Pancreas (tissue), 10 donors: ENCODE data around the gene EDNRA. TPM values are rescaled to one million over a fixed set of nuclear protein-coding genes. Genes with fewer than 3 reads are reported as not detected.

Source experiments
- ATAC-seq, 4 donors: fragments of 200-7000 bp; cut with Tn5 transposase; one replicate each; pipeline versions ENCODE4 v1.8.0 to v1.9.1; 2020; ENCODE audit warnings: mild to moderate bottlenecking in 4 of 4, moderate library complexity in 4 of 4
- DNase-seq, 6 donors: peaks; one replicate each; pipeline ENCODE4 v3.0.0-alpha.2; 2020
- FAIRE-seq: peaks from 2 replicates; lab custom pipeline; 2012; peaks lifted over from hg19 to GRCh38; lab: Jason Lieb, UNC
- H3K27ac ChIP-seq, 4 donors: fragments of 200-600 bp; sonication (generic); 1 replicate in 3 of 4; 2 replicates in 1 of 4; pipeline versions ENCODE4 v1.5.0 to v1.8.0; 2020
- H3K27me3 ChIP-seq, 4 donors: fragments of 200-600 bp; one replicate each; pipeline ENCODE4 v1.8.0; 2021
- H3K36me3 ChIP-seq, 3 donors: fragments of 200-600 bp; sonication (generic) in 1 of 3; one replicate each; pipeline versions ENCODE4 v1.5.0 to v1.8.0; 2020 to 2021
- H3K4me1 ChIP-seq, 3 donors: fragments of 200-600 bp; one replicate each; pipeline ENCODE4 v1.8.0; 2021
- H3K4me3 ChIP-seq, 4 donors: fragments of 200-600 bp; sonication (generic) in 2 of 4; one replicate each; pipeline versions ENCODE4 v1.5.0 to v1.8.0; 2020 to 2021
- H3K9me3 ChIP-seq, 4 donors: fragments of 200-600 bp; one replicate each; pipeline ENCODE4 v1.8.0; 2021
- CTCF ChIP-seq, 4 donors: fragments of 200-600 bp; sonication (generic) in 3 of 4; IDR thresholded peaks; one replicate each; pipeline versions ENCODE4 v1.5.0 to v1.8.0; 2021; ENCODE audit warnings: antibody characterized with exemption in 4 of 4
- WGBS, 2 donors: extraction: QIAGEN DNeasy Blood & Tissue Kit; methylation state at CpG; one replicate each; pipeline ENCODE4 v1.1.7; 2013; 5-methylcytosine and 5-hydroxymethylcytosine counted together
- intact Hi-C, 3 donors: fragments of 100-400 bp; cut with DNase I; formaldehyde crosslinking; loops; one replicate each; pipeline versions ENCODE4 v1.11.1 to v1.14.2; 2022
- polyA plus RNA-seq, 2 donors: library from polyadenylated mRNA; stranded (reverse); fragments of 200-250 nt; gene quantifications; one replicate each; pipeline ENCODE4 v1.2.3, GENCODE V29; 2013
- total RNA-seq, 6 donors: library from RNA; stranded (reverse); fragmentation: NEBNext Ultra II Directional in 4 of 6; extraction: Animal tissue kit (Norgen Biotek cat#: 25700) in 4 of 6; gene quantifications; one replicate each; pipeline versions ENCODE4 v1.2.1 to v1.2.4, GENCODE V29; 2021 to 2023
- donor health status: healthy with polysubstance abuse.
- donor health status: DM: no; HTN: no; CAD: no; lungs with moderate emphysema.
- donor health status: DM: no; HTN: no; CAD: no.
- donor health status: control.
- donor health status: control.
- donor health status: Bipolar disorder and iron deficiency.
- donor health status: DM: yes; HTN: yes; CAD: no.
- donor health status: DM: no; HTN: no; CAD: no.
- donor health status: DM: no; HTN: no; CAD: no.
- donor health status: DM: yes; HTN: yes; CAD: no.

Gene EDNRA
- total and polyA plus RNA-seq, 8 donors: 0.23 to 4.6 (median 0.53) TPM

GRCh38 chr4:147547314-147548056, 66.6 kb downstream of the EDNRA start:
- Histone ChIP-seq H3K4me1 (no peaks in the 10 kb centered on the region), H3K27me3 (no peaks in the 10 kb centered on the region), H3K36me3 (no peaks in the 10 kb centered on the region), H3K27ac (no peak overlapping the region), H3K9me3 (no peaks in the 10 kb centered on the region), H3K4me3 (no peak overlapping the region)
- 77 to 95% methylated on average over 4 of the region's 4 CpGs for WGBS, 2 donors
- FAIRE-seq: no peak
- no peak for ATAC-seq
- intact Hi-C loops: no loop called here
- TF ChIP-seq CTCF (IDR thresholded peaks at IDR 0.05): no peak
- DNase-seq: no peak

- Histone ChIP-seq H3K36me3 (no peaks in the 10 kb centered on the region), H3K4me3 (no peak overlapping the region), H3K9me3 (no peaks in the 10 kb centered on the region), H3K27me3 (no peaks in the 10 kb centered on the region), H3K4me1 (no peaks in the 10 kb centered on the region), H3K27ac (no peak overlapping the region)
- intact Hi-C loops: no loop called here
- no peak for DNase-seq
- TF ChIP-seq CTCF (IDR thresholded peaks at IDR 0.05): no peak
- WGBS, 2 donors: 86 to 89% methylated on average over 2 of the region's 2 CpGs
- FAIRE-seq: no peak
- ATAC-seq: no peak
Measured at GRCh38 chr4:147548256-147548655, 67.4 kb downstream of the EDNRA start.

GRCh38 chr4:147550626-147551246, 69.8 kb downstream of the EDNRA start:
- DNase-seq (no peak), ATAC-seq (no peak), FAIRE-seq (no peak)
- WGBS, 2 donors: 29 to 41% methylated on average over 8 of the region's 8 CpGs
- Histone ChIP-seq H3K4me1 (no peaks in the 10 kb centered on the region), H3K9me3 (no peaks in the 10 kb centered on the region), H3K4me3 (no peak overlapping the region), H3K36me3 (no peaks in the 10 kb centered on the region), H3K27ac (no peak overlapping the region), H3K27me3 (no peaks in the 10 kb centered on the region)
- intact Hi-C loops: no loop called here
- no peak for TF ChIP-seq CTCF (IDR thresholded peaks at IDR 0.05)

GRCh38 chr4:147560625-147561024, 79.7 kb downstream of the EDNRA start:
- no peak for TF ChIP-seq CTCF (IDR thresholded peaks at IDR 0.05)
- Histone ChIP-seq H3K27me3 (no peaks in the 10 kb centered on the region), H3K4me1 (no peaks in the 10 kb centered on the region), H3K4me3 (no peak overlapping the region), H3K9me3 (no peaks in the 10 kb centered on the region), H3K27ac (no peak overlapping the region), H3K36me3 (no peaks in the 10 kb centered on the region)
- intact Hi-C loops: no loop called here
- WGBS, 2 donors: 82 to 89% methylated on average over 4 of the region's 4 CpGs
- DNase-seq: no peak
- no peak for FAIRE-seq
- ATAC-seq: no peak

GRCh38 chr4:147566762-147567161, 85.9 kb downstream of the EDNRA start:
- no peak for TF ChIP-seq CTCF (IDR thresholded peaks at IDR 0.05)
- H3K36me3 ChIP-seq: no peaks in the 10 kb centered on the region
- H3K4me3 ChIP-seq: no peak overlapping the region
- H3K27me3 ChIP-seq: no peaks in the 10 kb centered on the region
- DNase-seq (no peak), FAIRE-seq (no peak), ATAC-seq (no peak)
- H3K27ac ChIP-seq: no peak overlapping the region
- H3K9me3 ChIP-seq: no peaks in the 10 kb centered on the region
- intact Hi-C loops: no loop called here
- no peaks in the 10 kb centered on the region for H3K4me1 ChIP-seq
